GM21737 (cell line): ENCODE data around the gene MORN1.

Experiments used
- ATAC-seq: cut with Tn5 transposase; IDR thresholded peaks from one replicate; pipeline ENCODE4 v1.9.1; 2021; ENCODE audit warnings: mild to moderate bottlenecking, moderate library complexity; ENCODE audit not compliant: unreplicated experiment

MORN1 gene

GRCh38 chr1:2324553-2325366 lies 66.6 kb downstream of the MORN1 start:
- ATAC-seq: no peak

GRCh38 chr1:2323451-2323974 lies 67.8 kb downstream of the MORN1 start:
- no peak for ATAC-seq

- no peak for ATAC-seq
Measured at GRCh38 chr1:2322581-2323211, 68.7 kb downstream of the MORN1 start.

GRCh38 chr1:2322065-2322571 lies 69.2 kb downstream of the MORN1 start:
- ATAC-seq: no peak

GRCh38 chr1:2320760-2321667 lies 70.3 kb downstream of the MORN1 start:
- no peak for ATAC-seq

- ATAC-seq: no peak
Measured at GRCh38 chr1:2320006-2320405, 71.3 kb downstream of the MORN1 start.

- no peak for ATAC-seq
Measured at GRCh38 chr1:2319291-2319690, 72.1 kb downstream of the MORN1 start.

GRCh38 chr1:2318314-2319278 lies 72.8 kb downstream of the MORN1 start:
- no peak for ATAC-seq

GRCh38 chr1:2317230-2318065 lies 73.9 kb downstream of the MORN1 start:
- ATAC-seq: no peak

- ATAC-seq: no peak
Measured at GRCh38 chr1:2316451-2316961, 74.8 kb downstream of the MORN1 start.

- no peak for ATAC-seq
Measured at GRCh38 chr1:2315674-2316450, 75.5 kb downstream of the MORN1 start.

GRCh38 chr1:2314803-2315673 lies 76.3 kb downstream of the MORN1 start:
- no peak for ATAC-seq

- no peak for ATAC-seq
Measured at GRCh38 chr1:2314273-2314802, 77.0 kb downstream of the MORN1 start.

GRCh38 chr1:2313651-2314261 lies 77.6 kb downstream of the MORN1 start:
- no peak for ATAC-seq

GRCh38 chr1:2312515-2313301 lies 78.6 kb downstream of the MORN1 start:
- no peak for ATAC-seq

GRCh38 chr1:2312160-2312514 lies 79.2 kb downstream of the MORN1 start:
- no peak for ATAC-seq
